GM23338 (cell line): Measurements from ENCODE around the gene PGAP6. TPM values are rescaled to one million over a fixed set of nuclear protein-coding genes. Genes with fewer than 3 reads are reported as not detected.

Source experiments
- ATAC-seq: fragments of 200-7000 bp; cut with Tn5 transposase; 3 replicates; pipeline ENCODE4 v1.9.1; 2020
- DNase-seq: peaks from one replicate; pipeline ENCODE4 v3.0.0-alpha.2; 2015; ENCODE audit warnings: low spot score
- H2AFZ ChIP-seq: fragments of 200-600 bp; sonication (generic); 2 replicates; pipeline ENCODE4 v1.8.0; 2016; ENCODE audit warnings: antibody characterized with exemption, mild to moderate bottlenecking, moderate library complexity
- H3F3A ChIP-seq: fragments of 200-600 bp; sonication (generic); replicated peaks from 2 replicates; pipeline ENCODE4 v1.8.0; 2017; ENCODE audit warnings: antibody characterized with exemption, mixed run types, low read depth
- H3K27ac ChIP-seq: fragments of 200-600 bp; sonication (generic); 2 replicates; pipeline ENCODE4 v1.6.1; 2016; ENCODE audit warnings: low read depth
- H3K27me3 ChIP-seq: fragments of 200-600 bp; sonication (generic); 2 replicates; pipeline ENCODE4 v1.8.0; 2016; ENCODE audit warnings: mild to moderate bottlenecking, mixed run types, moderate library complexity; ENCODE audit not compliant: insufficient read depth
- H3K36me3 ChIP-seq: fragments of 200-600 bp; sonication (generic); 2 replicates; pipeline ENCODE4 v1.8.0; 2016; ENCODE audit warnings: mild to moderate bottlenecking; ENCODE audit not compliant: insufficient read depth
- H3K4me1 ChIP-seq: fragments of 200-600 bp; sonication (generic); 2 replicates; pipeline ENCODE4 v1.8.0; 2016; ENCODE audit warnings: mild to moderate bottlenecking, moderate library complexity; ENCODE audit not compliant: insufficient read depth
- H3K4me2 ChIP-seq: fragments of 200-600 bp; sonication (generic); 2 replicates; pipeline ENCODE4 v1.7.1; 2017; ENCODE audit warnings: mixed run types
- H3K4me3 ChIP-seq: fragments of 200-600 bp; sonication (generic); 2 replicates; pipeline ENCODE4 v1.6.1; 2016; ENCODE audit warnings: mixed run types
- H3K79me2 ChIP-seq: fragments of 200-600 bp; sonication (generic); replicated peaks from 2 replicates; pipeline ENCODE4 v1.8.0; 2017; ENCODE audit warnings: mild to moderate bottlenecking; ENCODE audit not compliant: insufficient read depth
- H3K9me2 ChIP-seq: fragments of 200-600 bp; sonication (generic); 2 replicates; pipeline ENCODE4 v1.8.0; 2017; ENCODE audit not compliant: insufficient read depth
- H4K20me1 ChIP-seq: fragments of 200-600 bp; sonication (generic); replicated peaks from 2 replicates; pipeline ENCODE4 v1.8.0; 2017; ENCODE audit warnings: mild to moderate bottlenecking; ENCODE audit not compliant: insufficient read depth
- H3K27ac Mint-ChIP-seq: 2 replicates; pipeline ENCODE4 v1.8.0; 2020; ENCODE audit warnings: inconsistent platforms, mild to moderate bottlenecking, moderate library complexity, mixed read lengths
- H3K27me3 Mint-ChIP-seq: 3 replicates; pipeline ENCODE4 v1.8.0; 2022; ENCODE audit warnings: low read depth, mild to moderate bottlenecking, moderate library complexity, mixed read lengths, inconsistent platforms; ENCODE audit not compliant: insufficient read depth, poor library complexity
- H3K36me3 Mint-ChIP-seq: 3 replicates; pipeline ENCODE4 v1.8.0; 2021; ENCODE audit warnings: low read depth, mild to moderate bottlenecking, inconsistent platforms, moderate library complexity, mixed read lengths
- H3K4me1 Mint-ChIP-seq: 3 replicates; pipeline ENCODE4 v1.8.0; 2020; ENCODE audit warnings: mild to moderate bottlenecking, inconsistent platforms, mixed read lengths
- H3K4me3 Mint-ChIP-seq: 3 replicates; pipeline ENCODE4 v1.8.0; 2021; ENCODE audit warnings: moderate library complexity, mild to moderate bottlenecking, inconsistent platforms, mixed read lengths
- H3K9me3 Mint-ChIP-seq: 3 replicates; pipeline ENCODE4 v1.8.0; 2020; ENCODE audit warnings: moderate library complexity, mild to moderate bottlenecking, inconsistent platforms, mixed read lengths
- CREB1 ChIP-seq: fragments of 250-450 bp; sonication (Bioruptor Pico); IDR thresholded peaks from 2 replicates; pipeline ENCODE4 v1.5.0; 2020; ENCODE audit warnings: low read depth, mild to moderate bottlenecking, moderate library complexity
- EZH2 ChIP-seq: fragments of 200-600 bp; sonication (generic); IDR thresholded peaks from one replicate; pipeline ENCODE4 v1.8.0; 2017; ENCODE audit warnings: antibody characterized with exemption, mild to moderate bottlenecking, low read depth; ENCODE audit not compliant: unreplicated experiment
- EZH2phosphoT487 ChIP-seq: fragments of 200-600 bp; sonication (generic); IDR thresholded peaks from one replicate; pipeline ENCODE4 v1.8.1; 2018; ENCODE audit warnings: antibody characterized with exemption; ENCODE audit not compliant: unreplicated experiment
- JUNB ChIP-seq: IDR thresholded peaks from one replicate; pipeline ENCODE4 v1.6.1; 2016; ENCODE audit warnings: antibody characterized with exemption; ENCODE audit not compliant: unreplicated experiment
- NANOG ChIP-seq: IDR thresholded peaks from 2 replicates; pipeline ENCODE4 v1.6.1; 2016; ENCODE audit warnings: antibody characterized with exemption, borderline replicate concordance
- POLR2AphosphoS5 ChIP-seq: IDR thresholded peaks from 2 replicates; pipeline ENCODE4 v1.6.1; 2016; ENCODE audit warnings: antibody characterized with exemption, low read depth
- STAT1 ChIP-seq: IDR thresholded peaks from one replicate; pipeline ENCODE4 v1.6.1; 2016; ENCODE audit warnings: antibody characterized with exemption; ENCODE audit not compliant: unreplicated experiment
- ZNF114 ChIP-seq: fragments of 250-450 bp; sonication (Bioruptor Pico); IDR thresholded peaks from 2 replicates; pipeline ENCODE4 v1.5.0; 2020; ENCODE audit warnings: mild to moderate bottlenecking, moderate library complexity
- ZNF331 ChIP-seq: fragments of 250-450 bp; sonication (Bioruptor Pico); IDR thresholded peaks from 2 replicates; pipeline ENCODE4 v1.5.0; 2020; ENCODE audit warnings: low read depth, mild to moderate bottlenecking, moderate library complexity
- polyA plus RNA-seq: library from polyadenylated mRNA; unstranded; fragments of >200 nt; fragmentation: Nextera tagmentation; extraction: Ambion mirVana; gene quantifications from 2 replicates; pipeline ENCODE4 v1.2.1, GENCODE V29; 2016
- total RNA-seq: library from RNA; depleted of rRNA; stranded (reverse); fragments of >200 nt; shearing (Covaris generic); gene quantifications from 2 replicates; pipeline ENCODE4 v1.2.3, GENCODE V29; 2014
- TF ChIP-seq, protein P1 (sequence below): IDR thresholded peaks from one replicate; pipeline ENCODE4 v1.6.1; 2018; ENCODE audit warnings: antibody characterized with exemption; ENCODE audit not compliant: unreplicated experiment
- TF ChIP-seq, protein P2 (sequence below): IDR thresholded peaks from 2 replicates; pipeline ENCODE4 v1.6.1; 2016; ENCODE audit warnings: antibody characterized with exemption
- TF ChIP-seq, protein P3 (sequence below): fragments of 250-450 bp; sonication (Bioruptor Pico); IDR thresholded peaks from 2 replicates; pipeline ENCODE4 v1.5.0; 2020; ENCODE audit warnings: mild to moderate bottlenecking, moderate library complexity
- TF ChIP-seq, protein P4 (sequence below), 2 experiments: fragments of 200-600 bp in 1 of 2; sonication (generic) in 1 of 2; conservative IDR thresholded peaks; 2 replicates each; pipeline versions ENCODE4 v1.5.1 to v1.6.1; 2016 to 2017; ENCODE audit warnings: antibody characterized with exemption in 2 of 2, low read depth in 2 of 2, mild to moderate bottlenecking in 2 of 2, moderate library complexity in 1 of 2

The PGAP6 gene
- total and polyA plus RNA-seq, 2 experiments from 2014 or later, result 25.1 to 112 TPM

DNA sequence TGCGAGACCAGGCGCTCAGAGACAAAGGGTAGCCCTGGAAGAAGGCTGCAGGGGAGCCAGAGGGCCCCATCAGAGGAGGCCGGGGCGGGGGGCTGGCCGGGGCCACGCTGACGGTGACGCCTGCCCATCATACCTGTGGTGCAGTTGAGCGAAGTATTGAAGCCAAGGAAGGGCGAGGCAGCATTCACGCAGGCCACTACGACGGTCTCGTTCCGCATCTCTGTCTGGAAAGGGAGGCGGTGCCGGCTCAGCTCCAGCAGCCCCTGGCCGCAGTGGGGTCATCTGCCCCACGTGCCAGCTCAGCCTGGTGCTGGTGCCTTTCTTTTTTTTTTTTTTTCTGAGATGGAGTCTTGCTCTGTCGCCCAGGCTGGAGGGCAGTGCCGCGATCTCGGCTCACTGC, 6.6 kb downstream of the PGAP6 start:
- Mint-ChIP-seq H3K9me3 (no peaks in the 10 kb centered on the region; the same call in 2 of the 3 replicates), H3K4me3 (no peak overlapping the region)

More for the DNA sequence above, 6.6 kb downstream of the PGAP6 start:
- TF ChIP-seq, protein P1, sequence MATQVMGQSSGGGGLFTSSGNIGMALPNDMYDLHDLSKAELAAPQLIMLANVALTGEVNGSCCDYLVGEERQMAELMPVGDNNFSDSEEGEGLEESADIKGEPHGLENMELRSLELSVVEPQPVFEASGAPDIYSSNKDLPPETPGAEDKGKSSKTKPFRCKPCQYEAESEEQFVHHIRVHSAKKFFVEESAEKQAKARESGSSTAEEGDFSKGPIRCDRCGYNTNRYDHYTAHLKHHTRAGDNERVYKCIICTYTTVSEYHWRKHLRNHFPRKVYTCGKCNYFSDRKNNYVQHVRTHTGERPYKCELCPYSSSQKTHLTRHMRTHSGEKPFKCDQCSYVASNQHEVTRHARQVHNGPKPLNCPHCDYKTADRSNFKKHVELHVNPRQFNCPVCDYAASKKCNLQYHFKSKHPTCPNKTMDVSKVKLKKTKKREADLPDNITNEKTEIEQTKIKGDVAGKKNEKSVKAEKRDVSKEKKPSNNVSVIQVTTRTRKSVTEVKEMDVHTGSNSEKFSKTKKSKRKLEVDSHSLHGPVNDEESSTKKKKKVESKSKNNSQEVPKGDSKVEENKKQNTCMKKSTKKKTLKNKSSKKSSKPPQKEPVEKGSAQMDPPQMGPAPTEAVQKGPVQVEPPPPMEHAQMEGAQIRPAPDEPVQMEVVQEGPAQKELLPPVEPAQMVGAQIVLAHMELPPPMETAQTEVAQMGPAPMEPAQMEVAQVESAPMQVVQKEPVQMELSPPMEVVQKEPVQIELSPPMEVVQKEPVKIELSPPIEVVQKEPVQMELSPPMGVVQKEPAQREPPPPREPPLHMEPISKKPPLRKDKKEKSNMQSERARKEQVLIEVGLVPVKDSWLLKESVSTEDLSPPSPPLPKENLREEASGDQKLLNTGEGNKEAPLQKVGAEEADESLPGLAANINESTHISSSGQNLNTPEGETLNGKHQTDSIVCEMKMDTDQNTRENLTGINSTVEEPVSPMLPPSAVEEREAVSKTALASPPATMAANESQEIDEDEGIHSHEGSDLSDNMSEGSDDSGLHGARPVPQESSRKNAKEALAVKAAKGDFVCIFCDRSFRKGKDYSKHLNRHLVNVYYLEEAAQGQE, result no peak
- TF ChIP-seq ZNF331 (CRISPR knock-in tag) (no peak), JUNB (no peak), ZNF114 (no peak), NANOG (no peak), EZH2 (no peak), STAT1 (no peak), CREB1 (no peak), POLR2AphosphoS5 (no peak), EZH2phosphoT487 (no peak)
- TF ChIP-seq, protein P2, sequence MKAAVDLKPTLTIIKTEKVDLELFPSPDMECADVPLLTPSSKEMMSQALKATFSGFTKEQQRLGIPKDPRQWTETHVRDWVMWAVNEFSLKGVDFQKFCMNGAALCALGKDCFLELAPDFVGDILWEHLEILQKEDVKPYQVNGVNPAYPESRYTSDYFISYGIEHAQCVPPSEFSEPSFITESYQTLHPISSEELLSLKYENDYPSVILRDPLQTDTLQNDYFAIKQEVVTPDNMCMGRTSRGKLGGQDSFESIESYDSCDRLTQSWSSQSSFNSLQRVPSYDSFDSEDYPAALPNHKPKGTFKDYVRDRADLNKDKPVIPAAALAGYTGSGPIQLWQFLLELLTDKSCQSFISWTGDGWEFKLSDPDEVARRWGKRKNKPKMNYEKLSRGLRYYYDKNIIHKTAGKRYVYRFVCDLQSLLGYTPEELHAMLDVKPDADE, result no peak
- TF ChIP-seq, protein P3, sequence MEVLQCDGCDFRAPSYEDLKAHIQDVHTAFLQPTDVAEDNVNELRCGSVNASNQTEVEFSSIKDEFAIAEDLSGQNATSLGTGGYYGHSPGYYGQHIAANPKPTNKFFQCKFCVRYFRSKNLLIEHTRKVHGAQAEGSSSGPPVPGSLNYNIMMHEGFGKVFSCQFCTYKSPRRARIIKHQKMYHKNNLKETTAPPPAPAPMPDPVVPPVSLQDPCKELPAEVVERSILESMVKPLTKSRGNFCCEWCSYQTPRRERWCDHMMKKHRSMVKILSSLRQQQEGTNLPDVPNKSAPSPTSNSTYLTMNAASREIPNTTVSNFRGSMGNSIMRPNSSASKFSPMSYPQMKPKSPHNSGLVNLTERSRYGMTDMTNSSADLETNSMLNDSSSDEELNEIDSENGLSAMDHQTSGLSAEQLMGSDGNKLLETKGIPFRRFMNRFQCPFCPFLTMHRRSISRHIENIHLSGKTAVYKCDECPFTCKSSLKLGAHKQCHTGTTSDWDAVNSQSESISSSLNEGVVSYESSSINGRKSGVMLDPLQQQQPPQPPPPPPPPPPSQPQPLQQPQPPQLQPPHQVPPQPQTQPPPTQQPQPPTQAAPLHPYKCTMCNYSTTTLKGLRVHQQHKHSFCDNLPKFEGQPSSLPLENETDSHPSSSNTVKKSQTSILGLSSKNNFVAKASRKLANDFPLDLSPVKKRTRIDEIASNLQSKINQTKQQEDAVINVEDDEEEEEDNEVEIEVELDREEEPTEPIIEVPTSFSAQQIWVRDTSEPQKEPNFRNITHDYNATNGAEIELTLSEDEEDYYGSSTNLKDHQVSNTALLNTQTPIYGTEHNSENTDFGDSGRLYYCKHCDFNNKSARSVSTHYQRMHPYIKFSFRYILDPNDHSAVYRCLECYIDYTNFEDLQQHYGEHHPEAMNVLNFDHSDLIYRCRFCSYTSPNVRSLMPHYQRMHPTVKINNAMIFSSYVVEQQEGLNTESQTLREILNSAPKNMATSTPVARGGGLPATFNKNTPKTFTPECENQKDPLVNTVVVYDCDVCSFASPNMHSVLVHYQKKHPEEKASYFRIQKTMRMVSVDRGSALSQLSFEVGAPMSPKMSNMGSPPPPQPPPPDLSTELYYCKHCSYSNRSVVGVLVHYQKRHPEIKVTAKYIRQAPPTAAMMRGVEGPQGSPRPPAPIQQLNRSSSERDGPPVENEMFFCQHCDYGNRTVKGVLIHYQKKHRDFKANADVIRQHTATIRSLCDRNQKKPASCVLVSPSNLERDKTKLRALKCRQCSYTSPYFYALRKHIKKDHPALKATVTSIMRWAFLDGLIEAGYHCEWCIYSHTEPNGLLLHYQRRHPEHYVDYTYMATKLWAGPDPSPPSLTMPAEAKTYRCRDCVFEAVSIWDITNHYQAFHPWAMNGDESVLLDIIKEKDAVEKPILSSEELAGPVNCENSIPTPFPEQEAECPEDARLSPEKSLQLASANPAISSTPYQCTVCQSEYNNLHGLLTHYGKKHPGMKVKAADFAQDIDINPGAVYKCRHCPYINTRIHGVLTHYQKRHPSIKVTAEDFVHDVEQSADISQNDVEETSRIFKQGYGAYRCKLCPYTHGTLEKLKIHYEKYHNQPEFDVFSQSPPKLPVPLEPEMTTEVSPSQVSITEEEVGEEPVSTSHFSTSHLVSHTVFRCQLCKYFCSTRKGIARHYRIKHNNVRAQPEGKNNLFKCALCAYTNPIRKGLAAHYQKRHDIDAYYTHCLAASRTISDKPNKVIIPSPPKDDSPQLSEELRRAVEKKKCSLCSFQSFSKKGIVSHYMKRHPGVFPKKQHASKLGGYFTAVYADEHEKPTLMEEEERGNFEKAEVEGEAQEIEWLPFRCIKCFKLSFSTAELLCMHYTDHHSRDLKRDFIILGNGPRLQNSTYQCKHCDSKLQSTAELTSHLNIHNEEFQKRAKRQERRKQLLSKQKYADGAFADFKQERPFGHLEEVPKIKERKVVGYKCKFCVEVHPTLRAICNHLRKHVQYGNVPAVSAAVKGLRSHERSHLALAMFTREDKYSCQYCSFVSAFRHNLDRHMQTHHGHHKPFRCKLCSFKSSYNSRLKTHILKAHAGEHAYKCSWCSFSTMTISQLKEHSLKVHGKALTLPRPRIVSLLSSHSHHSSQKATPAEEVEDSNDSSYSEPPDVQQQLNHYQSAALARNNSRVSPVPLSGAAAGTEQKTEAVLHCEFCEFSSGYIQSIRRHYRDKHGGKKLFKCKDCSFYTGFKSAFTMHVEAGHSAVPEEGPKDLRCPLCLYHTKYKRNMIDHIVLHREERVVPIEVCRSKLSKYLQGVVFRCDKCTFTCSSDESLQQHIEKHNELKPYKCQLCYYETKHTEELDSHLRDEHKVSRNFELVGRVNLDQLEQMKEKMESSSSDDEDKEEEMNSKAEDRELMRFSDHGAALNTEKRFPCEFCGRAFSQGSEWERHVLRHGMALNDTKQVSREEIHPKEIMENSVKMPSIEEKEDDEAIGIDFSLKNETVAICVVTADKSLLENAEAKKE (CRISPR knock-in tag), result no peak
- TF ChIP-seq, protein P4, sequence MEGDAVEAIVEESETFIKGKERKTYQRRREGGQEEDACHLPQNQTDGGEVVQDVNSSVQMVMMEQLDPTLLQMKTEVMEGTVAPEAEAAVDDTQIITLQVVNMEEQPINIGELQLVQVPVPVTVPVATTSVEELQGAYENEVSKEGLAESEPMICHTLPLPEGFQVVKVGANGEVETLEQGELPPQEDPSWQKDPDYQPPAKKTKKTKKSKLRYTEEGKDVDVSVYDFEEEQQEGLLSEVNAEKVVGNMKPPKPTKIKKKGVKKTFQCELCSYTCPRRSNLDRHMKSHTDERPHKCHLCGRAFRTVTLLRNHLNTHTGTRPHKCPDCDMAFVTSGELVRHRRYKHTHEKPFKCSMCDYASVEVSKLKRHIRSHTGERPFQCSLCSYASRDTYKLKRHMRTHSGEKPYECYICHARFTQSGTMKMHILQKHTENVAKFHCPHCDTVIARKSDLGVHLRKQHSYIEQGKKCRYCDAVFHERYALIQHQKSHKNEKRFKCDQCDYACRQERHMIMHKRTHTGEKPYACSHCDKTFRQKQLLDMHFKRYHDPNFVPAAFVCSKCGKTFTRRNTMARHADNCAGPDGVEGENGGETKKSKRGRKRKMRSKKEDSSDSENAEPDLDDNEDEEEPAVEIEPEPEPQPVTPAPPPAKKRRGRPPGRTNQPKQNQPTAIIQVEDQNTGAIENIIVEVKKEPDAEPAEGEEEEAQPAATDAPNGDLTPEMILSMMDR (conservative IDR thresholded peaks at IDR 0.05; ENCODE audit: low read depth in 2 of 2), result no peak
- Mint-ChIP-seq H3K36me3 (peaks cover 16% of the 10 kb centered on the region), H3K4me1 (peaks cover 17% of the 10 kb centered on the region; the same call in 2 of the 3 replicates), H3K27me3 (peaks cover 9% of the 10 kb centered on the region), H3K27ac (no peak overlapping the region)
- Histone ChIP-seq H3K4me3 (no peak overlapping the region), H4K20me1 (peaks cover 5% of the 10 kb centered on the region), H3K27ac (no peak overlapping the region), H3K4me2 (no peak overlapping the region), H3K9me2 (no peaks in the 10 kb centered on the region), H3K4me1 (peaks cover 8% of the 10 kb centered on the region), H3K27me3 (no peaks in the 10 kb centered on the region), H3K36me3 (peaks cover 3% of the 10 kb centered on the region; the same call in 1 of the 2 replicates), H3F3A (peaks cover 8% of the 10 kb centered on the region; the same call in 1 of the 2 replicates), H2AFZ (no peak overlapping the region), H3K79me2 (peaks cover 18% of the 10 kb centered on the region)
- no peak for ATAC-seq
- no peak for DNase-seq
